ENCODE measurements around the gene SEMA5A. TPM values are rescaled to one million over a fixed set of nuclear protein-coding genes. Genes with fewer than 3 reads are reported as not detected.

Gene SEMA5A
- total and polyA plus RNA-seq, 4 experiments from 2014 or later, result 1.1 to 4.5 (median 2.4) TPM

- H3K27me3 Mint-ChIP-seq, result no peaks in the 10 kb centered on the region
- Histone ChIP-seq H3K27me3 (ENCODE audit: insufficient read depth, low read length) (no peaks in the 10 kb centered on the region), H3K36me3 (ENCODE audit: insufficient read depth, low read length) (no peaks in the 10 kb centered on the region), H3K4me3 (ENCODE audit: low read length in 2 of 2) (no peak overlapping the region), H3K4me1 (ENCODE audit: insufficient read depth, low read length) (no peaks in the 10 kb centered on the region), H3K9me3 (ENCODE audit: control insufficient read depth in 1 of 2, low read length in 2 of 2) (no peaks in the 10 kb centered on the region), H3K27ac (ENCODE audit: low read depth, low read length) (no peak overlapping the region)
- H3K9me3 Mint-ChIP-seq, result peaks cover 0 to 6% (median 2%) of the 10 kb centered on the region in 8 donors
- no peaks in the 10 kb centered on the region for H3K36me3 Mint-ChIP-seq
- no peak for DNase-seq
- no peak overlapping the region for H3K27ac Mint-ChIP-seq
- H3K4me3 Mint-ChIP-seq, result no peak overlapping the region
- CTCF ChIA-PET (ENCODE audit: partially characterized antibody), result no interaction called here
- intact Hi-C loops (cut with micrococcal nuclease), result no loop called here
- POLR2A ChIA-PET (ENCODE audit: partially characterized antibody), result no interaction called here
- H3K4me1 Mint-ChIP-seq, result no peaks in the 10 kb centered on the region
Measured at GRCh38 chr5:9249231-9249630, 296.6 kb downstream of the SEMA5A start.

- Histone ChIP-seq H3K4me1 (ENCODE audit: insufficient read depth, low read length) (no peaks in the 10 kb centered on the region), H3K4me3 (ENCODE audit: low read length in 2 of 2) (no peak overlapping the region), H3K27me3 (ENCODE audit: insufficient read depth, low read length) (no peaks in the 10 kb centered on the region), H3K9me3 (ENCODE audit: control insufficient read depth in 1 of 2, low read length in 2 of 2) (no peaks in the 10 kb centered on the region), H3K36me3 (ENCODE audit: insufficient read depth, low read length) (no peaks in the 10 kb centered on the region), H3K27ac (ENCODE audit: low read depth, low read length) (no peak overlapping the region)
- H3K36me3 Mint-ChIP-seq, result no peaks in the 10 kb centered on the region
- H3K27ac Mint-ChIP-seq, result no peak overlapping the region
- no peaks in the 10 kb centered on the region for H3K4me1 Mint-ChIP-seq
- peaks cover 0 to 5% (median 2%) of the 10 kb centered on the region in 8 donors for H3K9me3 Mint-ChIP-seq
- no peaks in the 10 kb centered on the region for H3K27me3 Mint-ChIP-seq
- no peak for DNase-seq
- POLR2A ChIA-PET (ENCODE audit: partially characterized antibody), result no interaction called here
- CTCF ChIA-PET (ENCODE audit: partially characterized antibody), result no interaction called here
- intact Hi-C loops (cut with micrococcal nuclease), result no loop called here
- H3K4me3 Mint-ChIP-seq, result no peak overlapping the region
Measured at GRCh38 chr5:9245071-9245470, 300.8 kb downstream of the SEMA5A start.

DNA sequence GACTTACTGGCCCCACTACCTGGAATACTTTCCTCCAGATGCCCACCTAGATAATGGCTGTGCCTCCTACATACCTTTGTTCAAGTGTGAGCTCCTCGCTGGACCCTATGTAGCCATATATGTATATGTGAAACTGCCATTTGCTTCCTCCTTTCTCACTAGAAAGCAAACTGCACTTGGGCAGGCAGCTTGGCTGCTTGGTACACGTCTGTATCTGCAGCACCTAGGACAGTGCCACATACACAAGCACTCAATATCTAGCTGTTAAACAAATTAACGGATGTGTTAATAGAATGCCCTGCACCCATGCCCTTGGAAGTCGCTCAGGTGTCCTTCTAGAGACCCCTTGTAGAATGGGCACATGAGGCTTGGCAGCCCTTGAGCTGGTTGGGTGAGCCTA lies 301.5 kb downstream of the SEMA5A start:
- Histone ChIP-seq H3K4me3 (ENCODE audit: low read length in 2 of 2) (no peak overlapping the region), H3K9me3 (ENCODE audit: control insufficient read depth in 1 of 2, low read length in 2 of 2) (no peaks in the 10 kb centered on the region), H3K27me3 (ENCODE audit: insufficient read depth, low read length) (no peaks in the 10 kb centered on the region), H3K36me3 (ENCODE audit: insufficient read depth, low read length) (no peaks in the 10 kb centered on the region), H3K4me1 (ENCODE audit: insufficient read depth, low read length) (no peaks in the 10 kb centered on the region), H3K27ac (ENCODE audit: low read depth, low read length) (no peak overlapping the region)
- no peak for DNase-seq
- Mint-ChIP-seq H3K36me3 (no peaks in the 10 kb centered on the region), H3K9me3 (peaks cover 0 to 5% (median 2%) of the 10 kb centered on the region in 8 donors), H3K27me3 (no peaks in the 10 kb centered on the region), H3K27ac (no peak overlapping the region), H3K4me3 (no peak overlapping the region), H3K4me1 (no peaks in the 10 kb centered on the region)
- POLR2A ChIA-PET (ENCODE audit: partially characterized antibody), result no interaction called here
- intact Hi-C loops (cut with micrococcal nuclease), result no loop called here
- CTCF ChIA-PET (ENCODE audit: partially characterized antibody), result no interaction called here

- intact Hi-C loops (cut with micrococcal nuclease), result no loop called here
- DNase-seq, result no peak
Measured at GRCh38 chr5:9241479-9242305, 304.2 kb downstream of the SEMA5A start.

GRCh38 chr5:9240431-9240830 lies 305.4 kb downstream of the SEMA5A start:
- H3K4me3 Mint-ChIP-seq, result no peak overlapping the region
- CTCF ChIA-PET (ENCODE audit: partially characterized antibody), result no interaction called here

More at GRCh38 chr5:9241479-9242305, 304.2 kb downstream of the SEMA5A start:
- H3K4me3 ChIP-seq (ENCODE audit: low read length in 2 of 2), result no peak overlapping the region
- no peaks in the 10 kb centered on the region for H3K36me3 ChIP-seq (ENCODE audit: insufficient read depth, low read length)
- no peaks in the 10 kb centered on the region for H3K27me3 Mint-ChIP-seq
- H3K9me3 Mint-ChIP-seq, result peaks cover 0 to 4% (median 0%) of the 10 kb centered on the region in 8 donors
- no peak overlapping the region for H3K27ac Mint-ChIP-seq
- no peaks in the 10 kb centered on the region for H3K9me3 ChIP-seq (ENCODE audit: control insufficient read depth in 1 of 2, low read length in 2 of 2)
- H3K4me3 Mint-ChIP-seq, result no peak overlapping the region
- H3K36me3 Mint-ChIP-seq, result no peaks in the 10 kb centered on the region
- no peaks in the 10 kb centered on the region for H3K27me3 ChIP-seq (ENCODE audit: insufficient read depth, low read length)
- H3K4me1 Mint-ChIP-seq, result no peaks in the 10 kb centered on the region
- POLR2A ChIA-PET (ENCODE audit: partially characterized antibody), result no interaction called here
- CTCF ChIA-PET (ENCODE audit: partially characterized antibody), result no interaction called here
- no peak overlapping the region for H3K27ac ChIP-seq (ENCODE audit: low read depth, low read length)
- H3K4me1 ChIP-seq (ENCODE audit: insufficient read depth, low read length), result no peaks in the 10 kb centered on the region

GRCh38 chr5:9239626-9240025 lies 306.2 kb downstream of the SEMA5A start:
- H3K36me3 Mint-ChIP-seq, result no peaks in the 10 kb centered on the region
- intact Hi-C loops (cut with micrococcal nuclease), result no loop called here
- H3K4me3 Mint-ChIP-seq, result no peak overlapping the region
- Histone ChIP-seq H3K9me3 (ENCODE audit: control insufficient read depth in 1 of 2, low read length in 2 of 2) (no peaks in the 10 kb centered on the region), H3K27ac (ENCODE audit: low read depth, low read length) (no peak overlapping the region), H3K4me1 (ENCODE audit: insufficient read depth, low read length) (no peaks in the 10 kb centered on the region), H3K36me3 (ENCODE audit: insufficient read depth, low read length) (no peaks in the 10 kb centered on the region), H3K27me3 (ENCODE audit: insufficient read depth, low read length) (no peaks in the 10 kb centered on the region), H3K4me3 (ENCODE audit: low read length in 2 of 2) (no peak overlapping the region)
- no peak overlapping the region for H3K27ac Mint-ChIP-seq
- CTCF ChIA-PET (ENCODE audit: partially characterized antibody), result no interaction called here
- peaks cover 0 to 6% (median 2%) of the 10 kb centered on the region in 8 donors for H3K9me3 Mint-ChIP-seq
- DNase-seq, result no peak
- H3K4me1 Mint-ChIP-seq, result no peaks in the 10 kb centered on the region
- POLR2A ChIA-PET (ENCODE audit: partially characterized antibody), result no interaction called here
- no peaks in the 10 kb centered on the region for H3K27me3 Mint-ChIP-seq

More at GRCh38 chr5:9240431-9240830, 305.4 kb downstream of the SEMA5A start:
- intact Hi-C loops (cut with micrococcal nuclease), result no loop called here
- Histone ChIP-seq H3K9me3 (ENCODE audit: control insufficient read depth in 1 of 2, low read length in 2 of 2) (no peaks in the 10 kb centered on the region), H3K36me3 (ENCODE audit: insufficient read depth, low read length) (no peaks in the 10 kb centered on the region), H3K27ac (ENCODE audit: low read depth, low read length) (no peak overlapping the region), H3K4me3 (ENCODE audit: low read length in 2 of 2) (no peak overlapping the region), H3K4me1 (ENCODE audit: insufficient read depth, low read length) (no peaks in the 10 kb centered on the region), H3K27me3 (ENCODE audit: insufficient read depth, low read length) (no peaks in the 10 kb centered on the region)
- no peaks in the 10 kb centered on the region for H3K4me1 Mint-ChIP-seq
- POLR2A ChIA-PET (ENCODE audit: partially characterized antibody), result no interaction called here
- peaks cover 0 to 6% (median 2%) of the 10 kb centered on the region in 8 donors for H3K9me3 Mint-ChIP-seq
- no peak for DNase-seq
- no peaks in the 10 kb centered on the region for H3K36me3 Mint-ChIP-seq
- no peak overlapping the region for H3K27ac Mint-ChIP-seq
- no peaks in the 10 kb centered on the region for H3K27me3 Mint-ChIP-seq

GRCh38 chr5:9239071-9239470 lies 306.8 kb downstream of the SEMA5A start:
- no peaks in the 10 kb centered on the region for H3K9me3 ChIP-seq (ENCODE audit: control insufficient read depth in 1 of 2, low read length in 2 of 2)
- Mint-ChIP-seq H3K27ac (no peak overlapping the region), H3K9me3 (peaks cover 0 to 6% (median 2%) of the 10 kb centered on the region in 8 donors), H3K4me1 (no peaks in the 10 kb centered on the region), H3K36me3 (no peaks in the 10 kb centered on the region), H3K27me3 (no peaks in the 10 kb centered on the region), H3K4me3 (no peak overlapping the region)
- H3K27me3 ChIP-seq (ENCODE audit: insufficient read depth, low read length), result no peaks in the 10 kb centered on the region
- no peak overlapping the region for H3K4me3 ChIP-seq (ENCODE audit: low read length in 2 of 2)
- no peak overlapping the region for H3K27ac ChIP-seq (ENCODE audit: low read depth, low read length)
- CTCF ChIA-PET (ENCODE audit: partially characterized antibody), result no interaction called here
- no peaks in the 10 kb centered on the region for H3K4me1 ChIP-seq (ENCODE audit: insufficient read depth, low read length)
- no peaks in the 10 kb centered on the region for H3K36me3 ChIP-seq (ENCODE audit: insufficient read depth, low read length)
- POLR2A ChIA-PET (ENCODE audit: partially characterized antibody), result no interaction called here
- no peak for DNase-seq
- intact Hi-C loops (cut with micrococcal nuclease), result no loop called here

All from CD4-positive, alpha-beta memory T cell (primary cell).